Esophagus muscularis mucosa (tissue), 3 donors: ENCODE results near the gene NSMCE3.

Source experiments
- POLR2AphosphoS5 ChIP-seq, 2 donors: sonication (generic); formaldehyde crosslinking; IDR thresholded peaks; one replicate each; pipeline ENCODE4 v1.6.1; 2017; ENCODE audit warnings: antibody characterized with exemption in 2 of 2
- TF ChIP-seq, protein P1 (sequence below), 3 experiments: fragments of 200-600 bp in 2 of 3; fragments of 450-650 bp in 1 of 3; sonication (generic) in 2 of 3; IDR thresholded peaks; one replicate each; pipeline ENCODE4 v1.5.1; 2017 to 2019; ENCODE audit warnings: antibody characterized with exemption in 3 of 3, mild to moderate bottlenecking in 2 of 3, moderate library complexity in 1 of 3

DNA sequence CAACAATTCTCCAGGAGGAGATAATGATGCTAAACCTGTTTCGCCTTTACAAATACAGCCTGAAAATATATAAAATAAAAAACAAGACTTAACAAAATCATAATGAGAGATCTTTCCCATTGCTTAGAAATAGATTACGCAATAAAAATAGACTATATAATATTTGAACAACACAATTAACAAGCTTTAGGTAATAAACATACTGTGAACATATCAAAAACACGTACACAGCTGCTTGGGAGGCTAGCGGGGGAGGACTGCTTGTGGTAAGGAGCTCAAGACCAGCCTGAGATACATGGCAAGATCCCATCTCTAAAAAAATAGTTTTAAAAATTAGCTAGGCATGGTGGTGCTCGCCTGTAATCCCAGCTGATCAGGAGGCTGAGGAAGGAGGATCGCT, 8.7 kb downstream of the NSMCE3 start:
- TF ChIP-seq, protein P1, sequence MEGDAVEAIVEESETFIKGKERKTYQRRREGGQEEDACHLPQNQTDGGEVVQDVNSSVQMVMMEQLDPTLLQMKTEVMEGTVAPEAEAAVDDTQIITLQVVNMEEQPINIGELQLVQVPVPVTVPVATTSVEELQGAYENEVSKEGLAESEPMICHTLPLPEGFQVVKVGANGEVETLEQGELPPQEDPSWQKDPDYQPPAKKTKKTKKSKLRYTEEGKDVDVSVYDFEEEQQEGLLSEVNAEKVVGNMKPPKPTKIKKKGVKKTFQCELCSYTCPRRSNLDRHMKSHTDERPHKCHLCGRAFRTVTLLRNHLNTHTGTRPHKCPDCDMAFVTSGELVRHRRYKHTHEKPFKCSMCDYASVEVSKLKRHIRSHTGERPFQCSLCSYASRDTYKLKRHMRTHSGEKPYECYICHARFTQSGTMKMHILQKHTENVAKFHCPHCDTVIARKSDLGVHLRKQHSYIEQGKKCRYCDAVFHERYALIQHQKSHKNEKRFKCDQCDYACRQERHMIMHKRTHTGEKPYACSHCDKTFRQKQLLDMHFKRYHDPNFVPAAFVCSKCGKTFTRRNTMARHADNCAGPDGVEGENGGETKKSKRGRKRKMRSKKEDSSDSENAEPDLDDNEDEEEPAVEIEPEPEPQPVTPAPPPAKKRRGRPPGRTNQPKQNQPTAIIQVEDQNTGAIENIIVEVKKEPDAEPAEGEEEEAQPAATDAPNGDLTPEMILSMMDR (IDR thresholded peaks at IDR 0.05): no peak
- no peak for TF ChIP-seq POLR2AphosphoS5 (IDR thresholded peaks at IDR 0.05)
